Skeletal muscle tissue (tissue), 5 donors: ENCODE results near the gene RBMS2. TPM values are rescaled to one million over a fixed set of nuclear protein-coding genes. Genes with fewer than 3 reads are reported as not detected.

Source experiments
- H3K27ac ChIP-seq: one replicate; pipeline ENCODE4 v1.7.0; 2013; ENCODE audit warnings: mild to moderate bottlenecking, low read depth, low read length, inconsistent platforms
- H3K27me3 ChIP-seq, 3 donors: one replicate each; pipeline ENCODE4 v1.7.0; 2013; ENCODE audit warnings: low read length in 3 of 3; ENCODE audit not compliant: control insufficient read depth in 3 of 3, insufficient read depth in 3 of 3
- H3K36me3 ChIP-seq, 3 donors: one replicate each; pipeline ENCODE4 v1.7.0; 2013; ENCODE audit warnings: low read length in 3 of 3; ENCODE audit not compliant: control insufficient read depth in 3 of 3, insufficient read depth in 3 of 3
- H3K4me1 ChIP-seq, 3 donors: one replicate each; pipeline ENCODE4 v1.7.0; 2013; ENCODE audit warnings: low read length in 3 of 3, mild to moderate bottlenecking in 3 of 3; ENCODE audit not compliant: control insufficient read depth in 3 of 3, insufficient read depth in 3 of 3
- H3K4me3 ChIP-seq, 3 donors: one replicate each; pipeline ENCODE4 v1.7.0; 2013; ENCODE audit warnings: low read length in 3 of 3
- H3K9ac ChIP-seq, 3 donors: one replicate each; pipeline ENCODE4 v1.7.0; 2013; ENCODE audit warnings: low read length in 3 of 3, mild to moderate bottlenecking in 3 of 3, moderate library complexity in 2 of 3, low read depth in 1 of 3
- H3K9me3 ChIP-seq, 3 donors: one replicate each; pipeline ENCODE4 v1.7.0; 2013; ENCODE audit warnings: low read length in 3 of 3; ENCODE audit not compliant: control insufficient read depth in 3 of 3
- small RNA-seq: library from RNA; depleted of rRNA; stranded (forward); fragments of <200 nt; gene quantifications from one replicate; pipeline ENCODE3, GENCODE V24; 2014
- total RNA-seq: library from RNA; depleted of rRNA; stranded (reverse); fragments of >200 nt; gene quantifications from one replicate; pipeline ENCODE4 v1.2.3, GENCODE V29; 2014
- donor health status: Osteomylitis.

RBMS2 gene
- total RNA-seq, 1 donor from 2014 or later = 12.5 TPM

DNA sequence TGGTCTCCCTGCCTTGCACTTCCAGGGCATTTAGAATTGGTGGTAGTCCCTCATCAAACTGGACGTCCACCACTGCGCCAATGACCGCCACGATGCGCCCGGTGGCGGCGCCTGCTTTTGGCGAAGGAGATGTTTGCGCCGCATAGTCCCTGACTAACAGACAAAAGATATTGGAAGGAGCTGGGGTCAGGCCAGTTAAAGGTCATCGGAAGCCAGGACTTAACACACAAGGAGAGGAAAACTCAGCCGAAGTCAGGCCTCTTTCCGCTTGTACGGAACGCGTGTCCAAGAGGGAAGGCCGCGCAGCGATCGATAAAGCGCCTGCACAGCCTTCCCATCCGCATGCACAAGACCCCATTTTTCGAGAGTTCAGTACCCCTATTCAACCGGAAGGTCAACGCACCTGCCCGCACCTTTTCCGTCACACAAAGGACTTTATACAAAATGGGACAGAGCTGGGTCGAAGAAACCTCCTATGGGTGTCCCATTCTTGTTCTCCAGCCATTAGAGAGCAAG lies 123.6 kb downstream of the RBMS2 start:
- Histone ChIP-seq H3K36me3 (peaks cover 35 to 40% (median 38%) of the 10 kb centered on the region in 3 donors), H3K4me1 (peaks cover 21 to 31% (median 29%) of the 10 kb centered on the region in 3 donors), H3K4me3 (peak overlapping the region; percentile 95 to 100 (median 99)), H3K27me3 (no peaks in the 10 kb centered on the region), H3K9ac (peak overlapping the region; percentile 98 to 100 (median 99)), H3K27ac (peak overlapping the region; percentile 97), H3K9me3 (no peaks in the 10 kb centered on the region)

Small RNA genes lying within 50 kb of the gene (small RNA-seq; reads per million reads assigned to genes)
- gene RNU6-343P (not detected), gene SNORD59A (2,810 reads per million, percentile 99 among the genes with 10 or more reads in this experiment)

Other genes starting within 250 kb of the RBMS2 start
- 137 TPM for gene CS, start 221.5 kb upstream of the RBMS2 start, total RNA-seq
- gene CNPY2, start 205.8 kb upstream of the RBMS2 start, total RNA-seq = 25.1 TPM
- 19.3 TPM for gene PAN2, start 187.8 kb upstream of the RBMS2 start, total RNA-seq
- gene IL23A, start 182.9 kb upstream of the RBMS2 start, total RNA-seq = not detected
- 85.6 TPM for gene STAT2, start 161.7 kb upstream of the RBMS2 start, total RNA-seq
- not detected for gene APOF, start 159.0 kb upstream of the RBMS2 start, total RNA-seq
- 5.2 TPM for gene TIMELESS, start 72.4 kb upstream of the RBMS2 start, total RNA-seq
- gene MIP, start 67.2 kb upstream of the RBMS2 start, total RNA-seq = not detected
- 2.1 TPM for gene SPRYD4, start 53.2 kb upstream of the RBMS2 start, total RNA-seq
- gene GLS2, start 33.7 kb upstream of the RBMS2 start, total RNA-seq = not detected
- 18.8 TPM for gene BAZ2A, start 108.5 kb downstream of the RBMS2 start, total RNA-seq
- 580 TPM for gene ATP5F1B, start 124.2 kb downstream of the RBMS2 start, total RNA-seq
- 85.1 TPM for gene PTGES3, start 166.5 kb downstream of the RBMS2 start, total RNA-seq
- gene NACA, start 203.5 kb downstream of the RBMS2 start, total RNA-seq = 910 TPM
- gene PRIM1, start 230.5 kb downstream of the RBMS2 start, total RNA-seq = 14.6 TPM
- not detected for gene HSD17B6, start 241.5 kb downstream of the RBMS2 start, total RNA-seq